ENCODE data around the gene WHRN.

DNA sequence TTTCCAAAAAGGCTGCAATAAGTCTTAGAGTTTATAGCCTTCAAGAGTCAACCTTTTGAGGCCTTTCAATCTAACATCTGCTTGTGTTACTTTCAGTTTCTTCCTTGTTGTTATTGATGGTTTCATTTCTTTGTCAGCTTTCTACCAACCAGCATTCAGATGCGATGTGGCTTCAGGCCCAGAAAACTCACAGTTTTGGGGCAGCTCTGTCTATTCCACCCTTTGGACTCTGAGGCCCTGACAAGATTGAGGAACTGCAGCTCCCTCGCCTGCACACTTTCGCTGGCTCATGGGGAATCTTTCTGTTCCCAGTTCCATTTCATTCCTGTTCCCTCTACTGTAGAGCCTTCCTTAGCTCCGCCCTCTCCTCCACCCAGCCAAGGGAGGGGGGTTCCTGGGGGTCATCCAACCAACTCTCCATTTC, 13.3 kb upstream of the WHRN start:
- TF ChIP-seq REST (IDR thresholded peaks at IDR 0.05; ENCODE audit: unreplicated experiment): no peak
- TF ChIP-seq CREB1 (CRISPR knock-in tag; IDR thresholded peaks at IDR 0.05; ENCODE audit: low read depth): no peak
- TF ChIP-seq EZH2phosphoT487 (IDR thresholded peaks at IDR 0.05; ENCODE audit: unreplicated experiment): no peak
- TF ChIP-seq CTCF (conservative IDR thresholded peaks at IDR 0.05; ENCODE audit: low read depth in 2 of 2): no peak
- TF ChIP-seq EZH2 (IDR thresholded peaks at IDR 0.05; ENCODE audit: low read depth, unreplicated experiment): no peak

Measured in GM23338 (cell line).